SHP77 treated with DMSO at 0.1 percent for 48 hours (cell line): ENCODE measurements around the gene CRTAP.
"Not testable (repeated sequence)": the region's sequence is repeated elsewhere in the genome, so short reads cannot be mapped to it uniquely, and the experiment has no call there.

ENCODE experiments used
- DNase-seq: peaks from one replicate; lab custom pipeline; 2025; lab: John Stamatoyannopoulos, UW

CRTAP gene

DNA sequence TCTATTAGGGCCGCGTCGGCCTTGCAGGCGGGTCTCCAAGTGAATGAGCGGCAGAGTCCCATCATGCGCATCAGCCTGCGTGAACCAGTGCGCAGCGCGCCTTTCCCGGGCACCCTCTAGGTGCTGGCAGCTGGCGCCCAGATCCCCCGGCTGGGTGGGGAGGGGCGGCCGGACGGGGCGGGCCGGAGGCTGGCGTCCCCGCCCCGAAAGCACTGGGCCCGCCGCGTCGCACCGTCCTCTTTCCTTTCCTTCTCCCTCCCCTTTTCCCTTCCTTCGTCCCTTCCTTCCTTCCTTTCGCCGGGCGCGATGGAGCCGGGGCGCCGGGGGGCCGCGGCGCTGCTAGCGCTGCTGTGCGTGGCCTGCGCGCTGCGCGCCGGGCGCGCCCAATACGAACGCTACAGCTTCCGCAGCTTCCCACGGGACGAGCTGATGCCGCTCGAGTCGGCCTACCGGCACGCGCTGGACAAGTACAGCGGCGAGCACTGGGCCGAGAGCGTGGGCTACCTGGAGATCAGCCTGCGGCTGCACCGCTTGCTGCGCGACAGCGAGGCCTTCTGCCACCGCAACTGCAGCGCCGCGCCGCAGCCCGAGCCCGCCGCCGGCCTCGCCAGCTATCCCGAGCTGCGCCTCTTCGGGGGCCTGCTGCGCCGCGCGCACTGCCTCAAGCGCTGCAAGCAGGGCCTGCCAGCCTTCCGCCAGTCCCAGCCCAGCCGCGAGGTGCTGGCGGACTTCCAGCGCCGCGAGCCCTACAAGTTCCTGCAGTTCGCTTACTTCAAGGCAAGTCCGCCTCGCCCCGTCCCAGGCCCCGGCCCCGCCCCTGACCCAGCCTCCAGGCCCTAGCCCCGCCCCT lies at the start of gene CRTAP:
Gene CRTAP, plus strand, starts transcription at position 243 of the 850 bp plus-strand sequence. Its CDS starts 64 bp downstream, at position 307.
- peak; percentile 44 for DNase-seq

DNA sequence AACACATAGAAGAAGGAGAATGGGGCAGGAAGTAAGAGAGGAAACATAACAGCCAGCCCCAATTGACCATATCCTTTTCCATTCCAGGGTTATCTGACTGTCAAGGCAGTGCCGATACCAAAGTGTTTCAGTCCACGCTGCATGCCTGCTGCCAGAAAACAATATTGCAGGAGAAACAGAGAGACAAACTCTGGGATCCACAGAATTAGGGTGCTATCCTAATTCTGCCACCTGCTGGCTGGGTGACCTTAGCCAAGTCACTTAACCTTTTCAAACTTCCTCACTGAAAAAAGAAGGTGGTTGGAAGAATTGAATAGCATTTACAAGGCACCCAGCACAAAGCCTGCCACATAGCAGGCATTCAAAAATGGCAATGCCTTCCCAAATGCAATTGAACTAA lies 48.9 kb upstream of the CRTAP start:
- DNase-seq, result no peak

DNA sequence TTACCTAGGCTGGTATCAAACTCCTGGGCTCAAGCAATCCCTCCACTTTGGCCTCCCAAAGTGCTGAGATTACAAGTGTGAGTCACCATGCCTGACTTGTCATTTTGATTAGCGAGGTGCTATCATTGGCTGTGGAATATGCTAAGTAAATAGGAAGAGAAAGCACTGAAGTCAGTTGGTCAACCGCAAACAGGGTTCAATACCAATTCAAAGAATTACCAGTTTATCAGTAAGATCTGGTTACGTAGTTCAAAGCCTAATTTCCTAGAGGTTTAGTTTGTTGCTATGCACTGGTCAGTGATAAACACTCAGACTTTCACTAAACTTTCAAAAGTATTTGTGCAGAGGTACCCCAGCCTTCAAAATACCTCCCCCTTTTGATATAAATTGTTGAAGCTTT lies 46.3 kb upstream of the CRTAP start:
- DNase-seq, result no peak

DNA sequence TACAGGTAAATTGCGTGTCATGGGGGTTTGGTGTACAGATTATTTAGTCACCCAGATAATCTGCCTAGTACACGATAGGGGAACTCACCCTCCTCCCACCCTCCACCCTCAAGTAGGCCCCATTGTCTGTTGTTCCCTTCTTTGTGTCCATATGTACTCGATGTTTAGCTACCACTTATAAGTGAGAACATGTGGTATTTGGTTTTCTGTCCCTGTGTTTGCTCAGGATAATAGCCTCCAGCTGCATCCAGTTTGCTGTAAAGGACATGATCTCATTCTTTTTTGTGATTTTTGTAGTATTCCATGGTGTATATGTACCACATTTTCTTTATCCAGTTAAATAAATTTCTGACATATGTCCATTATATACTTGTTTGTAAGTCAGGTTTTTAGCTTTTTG lies 44.0 kb upstream of the CRTAP start:
- peak; percentile 94 for DNase-seq

DNA sequence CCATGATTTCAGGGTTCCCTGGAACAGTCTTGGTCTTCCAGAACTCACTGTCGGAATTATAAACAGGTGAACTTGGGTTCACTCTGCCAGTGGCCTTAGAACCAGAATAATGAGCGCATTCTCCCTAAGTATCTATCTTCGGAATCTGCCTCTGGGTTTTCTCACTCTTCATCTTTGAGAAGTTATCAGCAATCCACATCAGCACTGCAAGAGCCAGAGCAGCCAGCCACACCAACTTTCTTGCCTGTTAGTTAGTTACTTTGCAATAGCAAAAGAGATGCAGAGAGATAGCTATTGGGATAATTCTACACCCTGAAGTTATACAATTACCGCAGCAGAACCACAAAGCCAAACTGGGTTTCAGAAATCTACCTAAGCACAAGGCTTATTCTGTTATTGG lies 42.6 kb upstream of the CRTAP start:
- no peak for DNase-seq

DNA sequence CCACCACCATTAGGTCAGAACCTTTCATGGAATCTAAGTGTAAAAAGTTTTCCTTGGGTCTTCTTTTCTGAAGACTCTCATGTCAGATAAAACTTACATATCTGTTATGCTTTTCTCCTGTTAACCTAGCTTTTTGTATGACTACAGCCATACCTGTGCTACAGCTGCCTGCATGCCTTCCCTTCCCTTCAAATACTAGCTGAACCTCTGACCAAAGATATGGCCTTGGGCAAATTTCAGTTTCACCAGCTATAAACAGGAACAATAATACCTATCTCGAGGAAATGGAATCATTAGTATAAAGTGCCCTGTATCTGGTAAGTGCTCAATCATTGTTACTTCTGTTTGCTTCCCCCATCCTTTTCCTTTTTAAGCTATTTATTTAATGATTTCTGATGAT lies 41.9 kb upstream of the CRTAP start:
- DNase-seq, result no peak

DNA sequence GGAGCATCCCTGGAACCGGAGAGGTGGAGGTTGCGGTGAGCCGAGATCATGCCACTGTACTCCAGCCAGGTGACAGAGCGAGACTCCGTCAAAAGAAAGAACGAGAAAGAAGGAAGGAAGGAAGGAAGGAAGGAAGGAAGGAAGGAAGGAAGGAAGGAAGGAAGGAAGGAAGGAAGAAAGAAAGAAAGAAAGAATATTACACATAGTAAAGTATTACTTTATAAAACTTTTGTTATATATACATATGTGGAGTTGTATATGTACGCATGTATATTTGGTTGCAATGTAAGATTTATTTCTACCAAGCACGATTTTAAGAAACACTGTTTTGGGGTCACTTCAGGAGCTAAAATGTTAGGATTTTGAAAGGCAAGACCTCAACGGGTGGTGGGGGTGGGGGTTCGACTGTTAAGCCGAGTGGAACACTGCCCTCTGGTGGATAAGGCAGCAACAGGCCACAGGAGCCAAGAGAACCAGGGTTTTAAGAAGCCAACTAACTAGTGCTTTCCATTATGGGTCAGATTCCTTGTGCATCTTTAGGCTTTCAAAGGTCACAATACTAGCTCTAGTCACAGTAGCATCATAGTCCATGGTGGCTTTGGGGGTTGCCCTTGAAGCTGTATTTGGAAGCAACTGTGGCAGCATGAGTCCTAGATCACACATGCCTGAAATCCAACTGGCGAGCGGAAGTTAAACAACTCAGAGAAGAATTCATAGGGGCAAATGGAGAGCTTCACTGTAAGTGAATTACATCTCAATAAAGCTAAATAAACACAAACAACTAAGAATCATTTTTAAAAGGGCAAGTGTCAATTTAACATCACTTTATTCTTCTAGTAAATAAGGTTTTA lies 39.4 kb upstream of the CRTAP start:
- peak; percentile 51 for DNase-seq

DNA sequence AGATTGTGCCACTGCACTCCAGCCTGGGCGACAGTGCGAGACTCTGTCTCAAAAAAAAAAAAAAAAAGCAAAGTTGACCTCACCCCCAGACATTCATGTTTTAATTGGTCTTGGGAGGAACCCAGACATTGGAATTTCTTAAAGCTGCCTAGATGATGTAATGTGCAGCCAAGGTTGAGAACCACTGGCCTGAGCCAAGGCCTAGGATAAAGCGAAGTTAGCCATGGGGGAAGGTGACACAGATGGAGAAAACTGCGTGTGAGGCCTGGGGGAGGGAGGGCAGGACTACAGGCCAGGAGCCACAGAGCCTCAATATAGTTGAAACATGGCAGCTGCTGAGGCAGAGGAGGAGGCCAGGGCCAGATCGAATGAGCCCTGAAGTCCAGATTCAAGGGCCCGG lies 37.8 kb upstream of the CRTAP start:
- DNase-seq, result no peak

DNA sequence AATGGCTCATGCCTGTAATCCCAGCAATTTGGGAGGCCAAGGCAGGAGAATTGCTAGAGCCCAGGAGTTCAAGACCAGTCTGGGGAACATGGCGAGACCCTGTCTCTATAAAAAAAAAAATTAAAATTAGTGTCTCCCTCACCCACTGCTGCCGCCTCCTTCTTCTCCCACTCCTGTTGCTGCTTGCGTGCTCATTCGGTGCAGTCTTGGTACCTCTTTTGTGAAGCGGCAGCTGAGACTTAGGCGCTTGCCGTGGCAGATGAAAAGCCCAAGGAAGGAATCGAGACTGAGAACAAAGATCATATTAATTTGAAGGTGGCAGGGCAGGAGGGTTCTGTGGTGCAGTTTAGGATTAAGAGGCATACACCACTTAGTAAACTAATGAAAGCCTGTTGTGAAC lies 36.9 kb upstream of the CRTAP start:
- no peak for DNase-seq

DNA sequence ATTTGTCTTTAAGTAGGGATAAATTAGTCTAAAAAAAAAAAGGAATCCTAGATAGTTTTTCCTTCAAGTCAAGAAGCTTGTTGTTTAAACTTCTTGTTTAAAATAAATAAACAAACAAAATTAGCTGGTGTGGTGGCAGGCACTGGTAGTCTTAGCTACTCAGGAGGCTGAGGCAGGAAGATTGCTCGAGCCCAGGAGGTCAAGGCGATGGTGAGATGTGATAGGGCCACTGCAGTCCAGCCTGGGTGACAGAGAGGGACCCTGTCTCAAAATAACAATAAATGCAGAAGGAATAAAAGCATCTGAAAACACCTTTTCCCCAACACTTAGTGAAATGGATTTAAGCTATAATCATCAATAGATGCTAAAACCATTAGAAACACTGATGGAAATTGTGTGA lies 35.8 kb upstream of the CRTAP start:
- DNase-seq, result no peak

DNA sequence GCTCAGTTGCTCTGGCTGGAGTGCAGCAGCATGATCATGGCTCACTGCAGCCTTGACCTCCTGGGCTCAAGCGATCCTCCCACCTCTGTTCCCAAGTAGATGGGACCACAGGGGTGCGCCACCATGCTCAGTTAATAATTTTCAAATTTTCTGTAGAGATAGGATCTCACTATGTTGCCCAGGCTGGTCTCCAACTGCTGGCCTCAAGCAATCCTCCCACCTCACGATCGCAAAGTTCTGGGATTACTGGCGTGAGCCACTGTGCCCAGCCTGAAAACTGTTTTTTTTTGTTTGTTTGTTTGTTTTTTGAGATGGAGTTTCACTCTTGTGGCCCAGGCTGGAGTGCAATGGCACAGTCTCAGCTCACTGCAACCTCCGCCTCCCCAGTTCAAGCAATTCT lies 34.0 kb upstream of the CRTAP start:
- not testable (repeated sequence) for DNase-seq

DNA sequence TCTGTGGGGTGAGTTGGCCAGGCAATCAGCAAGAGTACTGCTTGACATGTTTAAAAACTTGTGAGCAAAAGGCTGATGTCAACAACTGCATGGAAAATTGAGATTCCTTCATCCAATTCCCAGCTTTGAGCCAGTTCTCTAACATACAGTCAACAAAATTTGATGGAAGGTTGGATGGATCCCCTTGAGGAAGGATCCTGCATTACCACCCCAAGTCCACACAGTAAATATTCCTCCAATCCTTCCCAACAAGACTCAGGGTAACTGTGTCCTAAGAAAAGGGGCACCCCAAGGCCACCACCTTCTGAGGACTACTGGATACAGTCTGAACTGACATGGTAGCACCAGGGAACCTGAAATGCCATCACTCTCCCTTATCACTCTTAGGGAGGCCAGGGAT lies 32.0 kb upstream of the CRTAP start:
- DNase-seq, result no peak

DNA sequence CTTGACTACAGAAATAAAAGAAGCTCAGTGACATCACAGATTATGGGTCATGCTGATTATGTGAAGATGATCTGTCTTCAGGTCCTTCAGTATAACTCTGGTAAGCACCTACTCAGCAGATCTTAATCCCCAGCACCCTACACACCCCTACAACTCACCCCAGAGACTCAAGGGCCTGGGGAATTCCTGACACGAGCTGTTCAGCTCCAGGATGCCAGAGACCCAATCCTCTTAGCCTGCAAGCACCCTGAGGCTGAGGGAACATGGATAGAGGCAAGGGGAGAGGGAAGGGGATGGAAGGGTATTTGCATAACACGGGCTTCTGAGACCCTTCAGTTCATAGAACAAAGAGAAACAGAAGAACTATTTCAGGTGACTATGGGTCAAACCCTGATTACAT lies 29.9 kb upstream of the CRTAP start:
- no peak for DNase-seq

DNA sequence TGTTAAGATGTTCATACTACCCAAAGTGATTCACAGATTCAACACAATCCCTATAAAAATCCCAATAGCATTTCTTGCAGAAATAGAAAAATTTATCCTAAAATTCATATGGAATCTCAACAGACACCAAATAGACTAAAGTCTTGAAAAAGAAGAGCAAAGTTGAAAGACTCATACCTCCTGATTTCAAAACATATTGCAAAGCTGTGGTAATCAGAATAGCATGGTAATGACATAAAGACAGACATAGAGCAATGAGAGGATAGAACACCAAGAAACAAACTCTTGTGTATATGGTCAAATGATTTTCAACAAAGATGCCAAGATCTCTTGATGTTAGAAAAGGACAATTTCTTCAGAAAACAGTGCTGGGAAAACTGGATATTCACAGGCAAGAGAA lies 25.1 kb upstream of the CRTAP start:
- no peak for DNase-seq

DNA sequence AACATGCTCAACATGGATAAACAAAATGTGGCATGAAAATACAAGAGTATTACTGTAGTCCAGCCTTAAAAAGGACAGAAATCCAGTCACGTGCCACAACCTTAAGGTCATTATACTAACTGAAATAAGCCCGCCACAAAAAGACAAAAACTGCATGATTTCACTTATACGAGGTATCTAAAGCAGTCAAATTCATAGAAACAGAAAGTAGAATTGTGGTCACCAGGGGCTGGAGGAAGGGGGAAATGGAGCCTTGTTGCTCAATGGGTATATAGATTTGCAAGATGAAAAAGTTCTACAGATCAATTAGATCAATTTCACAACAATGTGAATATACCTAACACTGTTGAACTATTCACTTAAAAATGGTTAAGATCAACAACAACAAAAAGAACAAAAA lies 24.3 kb upstream of the CRTAP start:
- DNase-seq, result no peak

DNA sequence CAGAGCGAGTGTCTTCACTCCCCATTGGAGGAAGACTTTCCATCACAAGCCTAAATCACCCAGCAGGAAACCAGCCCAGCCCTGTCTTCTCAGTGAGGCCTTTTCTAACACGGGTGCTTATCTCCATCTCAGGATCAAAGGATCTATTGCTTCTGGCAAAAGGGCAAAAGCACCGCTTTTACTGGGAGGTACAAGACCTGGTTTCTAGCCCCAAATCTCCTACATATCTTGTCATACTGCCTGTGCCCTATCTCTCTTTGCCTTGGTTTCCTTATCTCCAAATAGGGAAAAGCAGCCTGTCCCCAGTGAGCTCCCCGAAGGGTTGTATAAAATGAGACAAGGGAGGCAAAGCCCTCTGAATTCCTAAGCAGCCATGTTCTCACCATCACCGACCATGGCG lies 22.1 kb upstream of the CRTAP start:
- DNase-seq, result no peak

DNA sequence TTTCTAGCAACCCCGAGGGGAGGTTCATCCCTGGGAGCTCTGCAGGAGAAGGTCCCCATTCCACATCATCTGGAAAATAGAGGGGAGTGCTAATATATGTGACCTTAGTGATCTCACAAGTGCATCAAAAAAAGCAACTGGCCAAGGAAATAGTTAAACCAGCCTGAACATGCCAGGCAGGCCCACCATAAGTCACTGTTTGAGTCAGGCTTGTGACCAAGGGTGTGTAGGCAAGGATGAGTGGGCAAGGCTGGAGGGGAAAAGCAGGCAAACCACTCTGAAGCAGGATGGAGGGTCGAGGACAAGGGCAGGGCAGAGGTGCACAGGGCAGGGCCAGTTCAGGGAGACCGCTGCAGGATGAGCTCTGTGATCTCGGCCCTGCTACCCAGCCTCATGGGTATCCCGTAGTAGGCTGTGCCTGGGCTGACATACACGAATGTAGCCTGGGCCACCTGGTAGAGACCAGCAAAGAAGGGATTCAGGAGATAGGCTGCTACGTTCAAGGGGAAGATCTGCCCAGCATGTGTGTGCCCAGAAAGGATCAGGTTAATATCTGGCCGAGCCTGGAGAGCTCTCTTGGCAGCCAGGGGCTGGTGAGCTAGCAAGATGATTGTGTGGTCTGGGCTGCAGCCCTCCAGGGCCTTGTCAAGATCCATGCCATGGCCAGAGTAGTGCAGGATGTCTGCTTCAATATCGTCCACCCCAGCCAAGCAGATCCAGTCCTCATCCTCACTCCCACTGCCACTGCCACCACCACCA lies 21.1 kb upstream of the CRTAP start:
- DNase-seq, result no peak

DNA sequence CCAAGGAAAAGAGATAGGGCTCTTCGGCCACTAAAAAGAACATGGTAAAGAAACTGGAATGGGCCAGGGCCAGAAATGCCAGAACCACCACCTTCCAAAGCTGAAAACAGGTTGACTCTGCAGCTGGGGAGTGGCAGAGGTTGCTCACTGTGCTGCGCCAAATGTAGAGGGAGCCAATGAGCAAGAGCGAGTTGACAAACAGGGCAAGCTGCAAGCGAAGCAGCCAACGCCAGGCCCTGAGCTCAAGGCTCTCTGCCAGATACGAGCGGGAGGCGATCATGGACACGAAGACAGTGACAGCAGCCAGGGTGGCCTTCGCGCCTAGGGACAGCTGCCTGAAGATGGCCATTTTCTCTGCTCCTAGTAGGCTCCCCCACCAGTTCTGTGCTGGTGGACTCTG lies 20.0 kb upstream of the CRTAP start:
- no peak for DNase-seq

DNA sequence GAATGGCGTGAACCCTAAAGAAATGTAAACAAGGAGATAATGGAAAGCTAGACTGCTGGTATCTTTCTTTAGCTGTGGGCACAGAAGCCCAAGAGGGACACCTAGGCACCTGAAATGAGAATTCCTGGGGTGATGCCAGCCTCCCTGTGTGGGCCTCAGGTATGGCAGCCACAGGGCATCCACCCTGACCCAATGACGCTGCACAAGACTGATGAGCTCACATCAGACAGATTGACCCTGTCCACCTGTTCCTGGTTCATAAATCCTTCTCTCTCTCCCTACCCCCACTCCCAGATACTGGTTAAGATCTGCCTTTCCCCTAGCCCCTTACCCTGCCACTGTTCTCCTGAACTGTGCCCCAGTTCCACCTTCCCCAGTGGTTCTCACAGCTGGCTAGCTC lies 18.4 kb upstream of the CRTAP start:
- DNase-seq, result no peak

DNA sequence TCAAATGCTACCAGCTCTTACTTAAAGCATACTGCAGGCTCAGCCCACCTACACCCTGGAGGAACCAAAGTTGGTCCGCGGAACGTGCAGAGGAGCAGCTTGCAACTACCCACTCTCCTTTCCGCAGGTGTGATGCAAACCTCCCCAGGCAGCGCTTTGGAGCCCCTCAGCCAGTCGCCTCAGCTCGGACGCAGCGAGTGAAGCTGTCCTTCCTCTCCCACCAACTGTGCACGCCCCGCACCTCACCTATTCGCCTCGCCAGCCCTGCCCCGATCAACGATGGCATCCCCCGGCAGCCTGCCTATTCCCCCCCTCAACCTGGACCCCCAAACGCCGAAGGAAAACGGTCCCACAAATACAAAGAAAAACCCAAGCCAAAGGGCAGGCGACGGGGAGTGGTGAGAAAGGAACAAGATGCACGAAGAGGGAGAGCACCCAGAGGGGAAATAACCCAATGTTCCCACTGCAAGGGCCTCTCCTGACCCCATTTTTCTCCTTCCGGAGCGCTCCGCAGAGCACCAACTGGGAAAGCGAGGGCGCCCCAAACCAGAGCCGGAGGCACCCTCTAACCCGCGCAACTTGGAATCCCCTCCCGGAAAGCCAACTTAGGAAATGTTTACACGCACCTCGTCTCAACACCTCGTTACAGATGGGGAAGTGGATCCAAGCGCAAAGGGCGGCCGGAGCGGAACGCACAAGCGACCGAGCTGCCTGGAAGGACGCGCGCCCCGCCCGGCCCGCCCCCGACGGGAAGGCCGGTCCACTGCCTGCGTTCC lies 17.5 kb upstream of the CRTAP start:
- no peak for DNase-seq

DNA sequence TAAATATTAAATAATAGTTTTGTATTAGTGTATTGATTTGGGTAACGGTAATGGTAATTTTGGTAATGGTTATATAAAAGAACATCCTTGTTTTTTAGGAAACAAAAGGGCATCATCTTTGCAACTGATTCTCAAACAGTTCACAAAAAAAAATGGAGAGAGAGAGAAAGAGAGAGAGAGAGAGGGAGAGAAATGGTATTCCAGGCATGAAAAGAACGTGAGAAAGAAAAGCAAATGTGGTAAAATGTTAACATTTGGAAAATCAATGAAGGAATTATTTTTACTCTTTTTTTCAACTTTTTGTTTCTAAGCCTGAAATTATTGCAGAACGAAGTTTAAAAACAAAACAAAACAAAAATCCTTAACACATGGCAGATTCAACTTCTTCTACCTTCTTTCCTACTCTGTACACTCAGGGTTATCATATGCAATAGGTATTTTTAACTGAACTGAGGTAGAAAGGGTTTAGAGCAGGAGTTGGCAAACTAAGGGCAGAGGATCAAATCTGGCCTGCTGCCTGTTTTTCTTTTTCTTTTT lies 14.6 kb upstream of the CRTAP start:
- DNase-seq, result no peak

DNA sequence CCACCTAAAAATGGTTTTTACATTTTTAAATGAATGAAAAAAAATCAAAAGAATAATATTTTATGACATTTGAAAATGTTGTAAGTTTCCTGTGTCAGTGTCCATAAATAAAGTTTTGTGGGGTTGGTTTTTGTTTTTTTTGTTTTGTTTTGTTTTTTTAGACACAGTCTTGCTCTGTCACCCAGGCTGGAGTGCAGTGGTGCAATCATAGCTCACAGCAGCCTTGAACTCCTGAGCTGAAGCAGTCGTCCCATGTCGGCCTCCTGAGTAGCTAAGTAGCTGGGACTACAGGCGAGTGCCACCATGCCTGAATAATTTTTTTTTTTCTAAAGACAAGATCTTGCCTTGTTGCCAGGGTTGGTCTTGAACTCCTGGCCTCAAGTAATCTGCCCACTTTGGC lies 14.1 kb upstream of the CRTAP start:
- DNase-seq, result no peak
